DOHH2 (cell line): ENCODE results near the gene ZNF385B.

Experiments used
- EZH2phosphoT487 ChIP-seq: fragments of 200-600 bp; sonication (generic); IDR thresholded peaks from 2 replicates; pipeline ENCODE4 v1.6.1; 2017; ENCODE audit warnings: borderline replicate concordance, mild to moderate bottlenecking, antibody characterized with exemption, low read length, moderate library complexity, mixed read lengths
- TF ChIP-seq, protein P1 (sequence below): fragments of 200-600 bp; sonication (generic); IDR thresholded peaks from one replicate; pipeline ENCODE4 v1.5.1; 2014; ENCODE audit warnings: antibody characterized with exemption, mild to moderate bottlenecking, low read depth, low read length; ENCODE audit not compliant: poor library complexity, severe bottlenecking

DNA sequence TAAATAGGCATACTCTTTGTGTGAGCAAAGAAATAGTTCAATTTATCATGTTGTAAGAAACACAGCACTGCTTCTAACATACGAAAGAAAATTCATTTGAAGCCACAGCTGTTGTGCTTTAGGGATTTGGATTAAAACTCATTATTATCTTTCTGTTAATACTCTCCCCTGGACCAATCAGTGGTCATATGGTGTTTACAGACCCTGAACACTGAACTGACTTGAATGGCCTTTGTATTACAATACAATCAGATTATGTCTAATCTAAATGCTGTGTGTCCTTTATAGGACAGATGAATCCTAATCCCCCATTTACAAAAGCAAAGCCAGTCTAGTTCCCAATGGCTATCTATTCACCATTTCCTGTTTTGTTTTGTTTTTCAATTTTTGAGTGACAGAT lies 36.5 kb downstream of the ZNF385B start:
- no peak for TF ChIP-seq EZH2phosphoT487
- TF ChIP-seq, protein P1, sequence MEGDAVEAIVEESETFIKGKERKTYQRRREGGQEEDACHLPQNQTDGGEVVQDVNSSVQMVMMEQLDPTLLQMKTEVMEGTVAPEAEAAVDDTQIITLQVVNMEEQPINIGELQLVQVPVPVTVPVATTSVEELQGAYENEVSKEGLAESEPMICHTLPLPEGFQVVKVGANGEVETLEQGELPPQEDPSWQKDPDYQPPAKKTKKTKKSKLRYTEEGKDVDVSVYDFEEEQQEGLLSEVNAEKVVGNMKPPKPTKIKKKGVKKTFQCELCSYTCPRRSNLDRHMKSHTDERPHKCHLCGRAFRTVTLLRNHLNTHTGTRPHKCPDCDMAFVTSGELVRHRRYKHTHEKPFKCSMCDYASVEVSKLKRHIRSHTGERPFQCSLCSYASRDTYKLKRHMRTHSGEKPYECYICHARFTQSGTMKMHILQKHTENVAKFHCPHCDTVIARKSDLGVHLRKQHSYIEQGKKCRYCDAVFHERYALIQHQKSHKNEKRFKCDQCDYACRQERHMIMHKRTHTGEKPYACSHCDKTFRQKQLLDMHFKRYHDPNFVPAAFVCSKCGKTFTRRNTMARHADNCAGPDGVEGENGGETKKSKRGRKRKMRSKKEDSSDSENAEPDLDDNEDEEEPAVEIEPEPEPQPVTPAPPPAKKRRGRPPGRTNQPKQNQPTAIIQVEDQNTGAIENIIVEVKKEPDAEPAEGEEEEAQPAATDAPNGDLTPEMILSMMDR = no peak
